Neural cell (in vitro differentiated cells): ENCODE measurements around the gene LBHD1. TPM values are rescaled to one million over a fixed set of nuclear protein-coding genes. Genes with fewer than 3 reads are reported as not detected.

Experiments used
- H2AFZ ChIP-seq: fragments of 200-600, 300-800 bp; sonication (generic), shearing (Covaris generic); 2 replicates; pipeline ENCODE4 v1.6.0; 2014; ENCODE audit warnings: low read depth, mild to moderate bottlenecking, antibody characterized with exemption, low read length, moderate library complexity
- H3F3A ChIP-seq: fragments of 200-600 bp; shearing (Covaris generic); 2 replicates; pipeline ENCODE4 v1.6.1; 2016; ENCODE audit warnings: mild to moderate bottlenecking, moderate library complexity, mixed read lengths, antibody characterized with exemption, low read length; ENCODE audit not compliant: insufficient read depth, poor library complexity, severe bottlenecking
- H3K27ac ChIP-seq: fragments of 200-600, 300-800 bp; sonication (generic), shearing (Covaris generic); 2 replicates; pipeline ENCODE4 v1.5.1; 2014; ENCODE audit warnings: mild to moderate bottlenecking, low read length, moderate library complexity
- H3K27me3 ChIP-seq: fragments of 300-800, 200-600 bp; sonication (generic), shearing (Covaris generic); 2 replicates; pipeline ENCODE4 v1.6.0; 2014; ENCODE audit warnings: mild to moderate bottlenecking, low read depth, low read length, moderate library complexity; ENCODE audit not compliant: insufficient read depth
- H3K36me3 ChIP-seq: fragments of 300-800, 200-600 bp; sonication (generic), shearing (Covaris generic); 2 replicates; pipeline ENCODE4 v1.5.1; 2014; ENCODE audit warnings: mild to moderate bottlenecking, antibody characterized with exemption, low read length, moderate library complexity; ENCODE audit not compliant: insufficient read depth
- H3K4me2 ChIP-seq: fragments of 300-800, 200-600 bp; sonication (generic), shearing (Covaris generic); 2 replicates; pipeline ENCODE4 v1.6.0; 2014; ENCODE audit warnings: mild to moderate bottlenecking, low read length
- H3K4me3 ChIP-seq: fragments of 300-800, 200-600 bp; sonication (generic), shearing (Covaris generic); 2 replicates; pipeline ENCODE4 v1.5.1; 2014; ENCODE audit warnings: mild to moderate bottlenecking, low read length, moderate library complexity
- H3K79me2 ChIP-seq: fragments of 200-600 bp; shearing (Covaris generic); replicated peaks from 2 replicates; pipeline ENCODE4 v1.6.0; 2014; ENCODE audit warnings: mild to moderate bottlenecking, low read length, moderate library complexity; ENCODE audit not compliant: insufficient read depth
- H3K9ac ChIP-seq: fragments of 300-800, 200-600 bp; sonication (generic), shearing (Covaris generic); 2 replicates; pipeline ENCODE4 v1.6.1; 2016; ENCODE audit warnings: mild to moderate bottlenecking, low read length, mixed read lengths
- H3K9me2 ChIP-seq: fragments of 200-600 bp; shearing (Covaris generic); 2 replicates; pipeline ENCODE4 v1.6.1; 2016; ENCODE audit warnings: mild to moderate bottlenecking, low read length, mixed read lengths; ENCODE audit not compliant: insufficient read depth
- H3K9me3 ChIP-seq: fragments of 200-600, 300-800 bp; sonication (generic), shearing (Covaris generic); 2 replicates; pipeline ENCODE4 v1.6.1; 2016; ENCODE audit warnings: mild to moderate bottlenecking, mixed run types, low read length, moderate library complexity, mixed read lengths
- H4K20me1 ChIP-seq: fragments of 200-600 bp; shearing (Covaris generic); 2 replicates; pipeline ENCODE4 v1.6.1; 2016; ENCODE audit warnings: mild to moderate bottlenecking, mixed run types; ENCODE audit not compliant: insufficient read depth
- CTCF ChIP-seq: fragments of 450-650 bp; IDR thresholded peaks from 2 replicates; pipeline ENCODE4 v1.5.1; 2014; ENCODE audit warnings: antibody characterized with exemption, mild to moderate bottlenecking, moderate library complexity; ENCODE audit not compliant: poor library complexity, severe bottlenecking
- EP300 ChIP-seq: fragments of 450-650 bp; conservative IDR thresholded peaks from 2 replicates; pipeline ENCODE4 v1.6.1; 2014; ENCODE audit warnings: antibody characterized with exemption, mild to moderate bottlenecking, moderate library complexity; ENCODE audit not compliant: poor library complexity, severe bottlenecking
- EZH2 ChIP-seq: fragments of 200-600, 300-800 bp; shearing (Covaris generic), sonication (generic); IDR thresholded peaks from 2 replicates; pipeline ENCODE4 v1.6.1; 2014; ENCODE audit warnings: antibody characterized with exemption, low read length, borderline replicate concordance, mild to moderate bottlenecking; ENCODE audit not compliant: insufficient read depth, poor library complexity, severe bottlenecking
- MXI1 ChIP-seq: fragments of 450-650 bp; conservative IDR thresholded peaks from 2 replicates; pipeline ENCODE4 v1.6.1; 2014; ENCODE audit warnings: antibody characterized with exemption, mild to moderate bottlenecking; ENCODE audit not compliant: poor library complexity, severe bottlenecking
- POLR2AphosphoS5 ChIP-seq: IDR thresholded peaks from 2 replicates; pipeline ENCODE4 v1.6.1; 2012
- RAD21 ChIP-seq: fragments of 450-650 bp; conservative IDR thresholded peaks from 2 replicates; pipeline ENCODE4 v1.6.1; 2014; ENCODE audit warnings: antibody characterized with exemption, mild to moderate bottlenecking, moderate library complexity
- REST ChIP-seq: IDR thresholded peaks from 2 replicates; pipeline ENCODE4 v1.6.1; 2012; ENCODE audit warnings: borderline replicate concordance
- SMC3 ChIP-seq: fragments of 450-650 bp; conservative IDR thresholded peaks from 2 replicates; pipeline ENCODE4 v1.6.1; 2014; ENCODE audit warnings: antibody characterized with exemption, mild to moderate bottlenecking, moderate library complexity; ENCODE audit not compliant: poor library complexity
- TAF1 ChIP-seq: IDR thresholded peaks from 2 replicates; pipeline ENCODE4 v1.6.1; 2012; ENCODE audit warnings: low read depth
- polyA plus RNA-seq: library from polyadenylated mRNA; depleted of rRNA; stranded (reverse); fragments of >200 nt; gene quantifications from 2 replicates; pipeline ENCODE4 v1.2.3, GENCODE V29; 2014

Gene LBHD1
- polyA plus RNA-seq, 1 donor from 2014 or later, result 10.6 TPM

GRCh38 chr11:62649486-62649885 is 22.6 kb downstream of the LBHD1 start (continued):
- TF ChIP-seq RAD21, result no peak
- no peak for TF ChIP-seq SMC3
- no peak for TF ChIP-seq POLR2AphosphoS5
- TF ChIP-seq EP300, result no peak

- Histone ChIP-seq H3K36me3 (no peaks in the 10 kb centered on the region), H3K9me3 (no peaks in the 10 kb centered on the region), H4K20me1 (no peaks in the 10 kb centered on the region), H3K4me3 (no peak overlapping the region), H3K4me2 (no peak overlapping the region), H2AFZ (no peak overlapping the region), H3K27ac (no peak overlapping the region), H3K27me3 (no peaks in the 10 kb centered on the region), H3F3A (no peaks in the 10 kb centered on the region), H3K9ac (no peak overlapping the region), H3K9me2 (no peaks in the 10 kb centered on the region), H3K79me2 (peaks cover 38% of the 10 kb centered on the region)
- TF ChIP-seq EZH2, result no peak
- no peak for TF ChIP-seq POLR2AphosphoS5
- TF ChIP-seq REST, result no peak
- TF ChIP-seq CTCF, result no peak
- TF ChIP-seq RAD21, result no peak
- no peak for TF ChIP-seq MXI1
- no peak for TF ChIP-seq SMC3
- no peak for TF ChIP-seq EP300
- no peak for TF ChIP-seq TAF1
Measured at GRCh38 chr11:62648967-62649364, 23.1 kb downstream of the LBHD1 start.

GRCh38 chr11:62648185-62648966 is 23.7 kb downstream of the LBHD1 start:
- Histone ChIP-seq H3K9ac (no peak overlapping the region), H3F3A (no peaks in the 10 kb centered on the region), H3K27ac (no peak overlapping the region), H3K36me3 (no peaks in the 10 kb centered on the region), H3K9me3 (no peaks in the 10 kb centered on the region), H3K4me2 (no peak overlapping the region), H3K9me2 (no peaks in the 10 kb centered on the region), H4K20me1 (no peaks in the 10 kb centered on the region), H3K27me3 (no peaks in the 10 kb centered on the region), H2AFZ (no peak overlapping the region), H3K79me2 (peaks cover 38% of the 10 kb centered on the region), H3K4me3 (no peak overlapping the region)
- TF ChIP-seq EZH2 (no peak), RAD21 (no peak), REST (no peak), CTCF (no peak), EP300 (no peak), MXI1 (no peak), SMC3 (no peak), TAF1 (no peak), POLR2AphosphoS5 (no peak)
